HepG2 (cell line): ENCODE measurements around the gene MYO5A. TPM values are rescaled to one million over a fixed set of nuclear protein-coding genes. Genes with fewer than 3 reads are reported as not detected.

Experiments used
- ETV5 ChIP-seq: IDR thresholded peaks from 2 replicates; pipeline ENCODE4 v1.6.1; 2018; ENCODE audit warnings: missing biosample characterization, missing genetic modification reagents, inconsistent platforms, borderline replicate concordance
- FOXP4 ChIP-seq: sonication (generic); formaldehyde crosslinking; IDR thresholded peaks from 2 replicates; pipeline ENCODE4 v1.4.0; 2020; ENCODE audit warnings: missing genetic modification reagents
- KLF13 ChIP-seq: sonication (generic); formaldehyde crosslinking; IDR thresholded peaks from 2 replicates; pipeline ENCODE4 v1.4.0; 2020; ENCODE audit warnings: mild to moderate bottlenecking, missing genetic modification reagents
- MYNN ChIP-seq: sonication (generic); formaldehyde crosslinking; IDR thresholded peaks from 2 replicates; pipeline ENCODE4 v1.4.0; 2020; ENCODE audit warnings: mild to moderate bottlenecking, low read depth, missing genetic modification reagents
- NCOA5 ChIP-seq: sonication (generic); formaldehyde crosslinking; IDR thresholded peaks from 2 replicates; pipeline ENCODE4 v1.4.0; 2020; ENCODE audit warnings: missing genetic modification reagents
- NFKB2 ChIP-seq: sonication (generic); formaldehyde crosslinking; IDR thresholded peaks from 2 replicates; pipeline ENCODE4 v1.4.0; 2020; ENCODE audit warnings: missing genetic modification reagents, borderline replicate concordance
- NFYC ChIP-seq: IDR thresholded peaks from 2 replicates; pipeline ENCODE4 v1.6.1; 2016; ENCODE audit warnings: missing genetic modification reagents, missing compliant biosample characterization
- RFXANK ChIP-seq: IDR thresholded peaks from 2 replicates; pipeline ENCODE4 v1.6.1; 2016
- SP140L ChIP-seq: sonication (generic); formaldehyde crosslinking; IDR thresholded peaks from 2 replicates; pipeline ENCODE4 v1.4.0; 2020; ENCODE audit warnings: missing genetic modification reagents, borderline replicate concordance
- UBTF ChIP-seq: sonication (generic); formaldehyde crosslinking; IDR thresholded peaks from 2 replicates; pipeline ENCODE4 v1.4.0; 2020; ENCODE audit warnings: mild to moderate bottlenecking, missing genetic modification reagents
- ZBTB33 ChIP-seq: sonication (generic); formaldehyde crosslinking; IDR thresholded peaks from 2 replicates; pipeline ENCODE4 v1.4.0; 2020; ENCODE audit warnings: missing genetic modification reagents
- ZFP36L2 ChIP-seq: sonication (generic); formaldehyde crosslinking; IDR thresholded peaks from 2 replicates; pipeline ENCODE4 v1.4.0; 2020; ENCODE audit warnings: missing genetic modification reagents
- ZNF646 ChIP-seq: sonication (generic); formaldehyde crosslinking; IDR thresholded peaks from 2 replicates; pipeline ENCODE4 v1.9.0; 2021; ENCODE audit warnings: mild to moderate bottlenecking, missing genetic modification reagents
- polyA plus RNA-seq, 8 experiments: library from polyadenylated mRNA; depleted of rRNA in 3 of 8; stranded (reverse) in 7 of 8; unstranded in 1 of 8; fragments of >200 nt; fragmentation: Illumina TruSeq in 4 of 8; extraction: Trizol in 4 of 8; gene quantifications; 2 replicates each; pipeline versions ENCODE4 v1.2.1 to v1.2.3, GENCODE V29; 2011 to 2016; ENCODE audit warnings: low read depth in 4 of 8, missing spikeins in 1 of 8, mixed read lengths in 1 of 8; ENCODE audit not compliant: insufficient read depth in 1 of 8
- total RNA-seq, 5 experiments: library from RNA; depleted of rRNA; stranded (reverse); fragments of >200 nt; fragmentation: Illumina TruSeq; extraction: Trizol; gene quantifications; 2 replicates each; pipeline ENCODE4 v1.2.3, GENCODE V29; 2016; ENCODE audit warnings: low read depth in 1 of 5

MYO5A gene
- total and polyA plus RNA-seq, 2 of the 13 experiments (the other 11 are each of a cell fraction or from before 2014, with no cell fraction given) = 2.8 to 4.8 TPM

GRCh38 chr15:52568601-52569585, 40.2 kb upstream of the MYO5A start, which contains the start of gene ARPP19 (continued):
- no peak for TF ChIP-seq ZNF646 (CRISPR knock-in tag)
- TF ChIP-seq NFKB2 (CRISPR knock-in tag) = peak; percentile 97
- TF ChIP-seq NFYC (CRISPR knock-in tag) = no peak
- TF ChIP-seq RFXANK (CRISPR knock-in tag) = no peak
- TF ChIP-seq ETV5 (CRISPR knock-in tag) = peak; percentile 38; the same call in 1 of the 2 replicates
- peak; percentile 79; the same call in 1 of the 2 replicates for TF ChIP-seq UBTF (CRISPR knock-in tag)
- TF ChIP-seq ZFP36L2 = no peak
- TF ChIP-seq ZBTB33 = peak; percentile 61
- no peak for TF ChIP-seq NCOA5 (CRISPR knock-in tag)
- TF ChIP-seq FOXP4 (CRISPR knock-in tag) = peak; percentile 79
- TF ChIP-seq SP140L = peak; percentile 49; the same call in 1 of the 2 replicates
- no peak for TF ChIP-seq KLF13
- peak; percentile 32; the same call in 1 of the 2 replicates for TF ChIP-seq MYNN (CRISPR knock-in tag)
